Upper lobe of right lung (tissue), 1 donor: ENCODE results near the gene RASGRF1. TPM values are rescaled to one million over a fixed set of nuclear protein-coding genes. Genes with fewer than 3 reads are reported as not detected.
"Not testable (repeated sequence)": the region's sequence is repeated elsewhere in the genome, so short reads cannot be mapped to it uniquely, and the experiment has no call there.

Experiments used
- ATAC-seq: fragments of 200-7000 bp; cut with Tn5 transposase; one replicate; pipeline ENCODE4 v1.9.1; 2020; ENCODE audit warnings: mild to moderate bottlenecking, moderate library complexity
- DNase-seq: peaks from one replicate; pipeline ENCODE4 v3.0.0-alpha.2; 2020
- H3K27ac ChIP-seq: fragments of 200-600 bp; one replicate; pipeline ENCODE4 v1.8.0; 2022
- H3K27me3 ChIP-seq: fragments of 200-600 bp; one replicate; pipeline ENCODE4 v1.8.0; 2022; ENCODE audit warnings: mild to moderate bottlenecking
- H3K36me3 ChIP-seq: fragments of 200-600 bp; one replicate; pipeline ENCODE4 v1.8.0; 2022
- H3K4me1 ChIP-seq: fragments of 200-600 bp; one replicate; pipeline ENCODE4 v1.8.0; 2022
- H3K4me3 ChIP-seq: fragments of 200-600 bp; one replicate; pipeline ENCODE4 v1.8.0; 2022; ENCODE audit warnings: mild to moderate bottlenecking
- H3K9me3 ChIP-seq: fragments of 200-600 bp; one replicate; pipeline ENCODE4 v1.8.0; 2022
- intact Hi-C: fragments of 100-400 bp; cut with DNase I; formaldehyde crosslinking; loops from one replicate; pipeline ENCODE4 v1.11.0; 2022
- total RNA-seq: library from RNA; stranded (reverse); fragmentation: NEBNext Ultra II Directional; extraction: Animal tissue kit (Norgen Biotek cat#: 25700); gene quantifications from one replicate; pipeline ENCODE4 v1.2.1, GENCODE V29; 2021
- TF ChIP-seq, protein P1 (sequence below): fragments of 200-600 bp; IDR thresholded peaks from one replicate; pipeline ENCODE4 v1.8.0; 2022; ENCODE audit warnings: antibody characterized with exemption
- donor health status: DM: no; HTN: yes; CAD: no; lungs with severe emphysema.

The RASGRF1 gene
- total RNA-seq, 1 donor from 2014 or later = 105 TPM

DNA sequence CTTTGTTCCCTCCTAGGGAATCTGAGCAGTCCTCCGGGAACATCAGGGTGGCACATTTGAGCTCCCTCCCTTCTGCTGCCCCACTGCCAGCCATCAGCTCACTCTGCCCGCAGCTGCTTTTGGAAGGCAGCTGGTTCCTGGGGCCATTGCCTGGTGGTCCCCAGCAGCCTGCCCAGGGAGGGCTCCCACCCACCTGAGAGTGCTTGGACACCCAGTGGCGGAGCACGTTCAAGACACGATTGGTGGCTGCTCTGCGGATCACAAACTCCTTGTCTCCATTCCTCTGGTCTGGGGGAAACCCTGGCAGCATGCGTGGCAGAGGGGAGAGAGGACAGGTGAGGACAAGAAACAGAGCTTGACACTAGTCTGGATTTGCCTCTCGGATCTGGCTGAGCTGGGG, 92.1 kb downstream of the RASGRF1 start:
- H3K4me3 ChIP-seq = peak overlapping the region; percentile 29
- H3K27ac ChIP-seq = peak overlapping the region; percentile 71
- ATAC-seq (no peak), DNase-seq (no peak)
- no peaks in the 10 kb centered on the region for H3K36me3 ChIP-seq
- intact Hi-C loops = no loop called here
- TF ChIP-seq, protein P1, sequence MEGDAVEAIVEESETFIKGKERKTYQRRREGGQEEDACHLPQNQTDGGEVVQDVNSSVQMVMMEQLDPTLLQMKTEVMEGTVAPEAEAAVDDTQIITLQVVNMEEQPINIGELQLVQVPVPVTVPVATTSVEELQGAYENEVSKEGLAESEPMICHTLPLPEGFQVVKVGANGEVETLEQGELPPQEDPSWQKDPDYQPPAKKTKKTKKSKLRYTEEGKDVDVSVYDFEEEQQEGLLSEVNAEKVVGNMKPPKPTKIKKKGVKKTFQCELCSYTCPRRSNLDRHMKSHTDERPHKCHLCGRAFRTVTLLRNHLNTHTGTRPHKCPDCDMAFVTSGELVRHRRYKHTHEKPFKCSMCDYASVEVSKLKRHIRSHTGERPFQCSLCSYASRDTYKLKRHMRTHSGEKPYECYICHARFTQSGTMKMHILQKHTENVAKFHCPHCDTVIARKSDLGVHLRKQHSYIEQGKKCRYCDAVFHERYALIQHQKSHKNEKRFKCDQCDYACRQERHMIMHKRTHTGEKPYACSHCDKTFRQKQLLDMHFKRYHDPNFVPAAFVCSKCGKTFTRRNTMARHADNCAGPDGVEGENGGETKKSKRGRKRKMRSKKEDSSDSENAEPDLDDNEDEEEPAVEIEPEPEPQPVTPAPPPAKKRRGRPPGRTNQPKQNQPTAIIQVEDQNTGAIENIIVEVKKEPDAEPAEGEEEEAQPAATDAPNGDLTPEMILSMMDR = no peak
- H3K27me3 ChIP-seq = no peaks in the 10 kb centered on the region
- no peaks in the 10 kb centered on the region for H3K4me1 ChIP-seq
- no peaks in the 10 kb centered on the region for H3K9me3 ChIP-seq

DNA sequence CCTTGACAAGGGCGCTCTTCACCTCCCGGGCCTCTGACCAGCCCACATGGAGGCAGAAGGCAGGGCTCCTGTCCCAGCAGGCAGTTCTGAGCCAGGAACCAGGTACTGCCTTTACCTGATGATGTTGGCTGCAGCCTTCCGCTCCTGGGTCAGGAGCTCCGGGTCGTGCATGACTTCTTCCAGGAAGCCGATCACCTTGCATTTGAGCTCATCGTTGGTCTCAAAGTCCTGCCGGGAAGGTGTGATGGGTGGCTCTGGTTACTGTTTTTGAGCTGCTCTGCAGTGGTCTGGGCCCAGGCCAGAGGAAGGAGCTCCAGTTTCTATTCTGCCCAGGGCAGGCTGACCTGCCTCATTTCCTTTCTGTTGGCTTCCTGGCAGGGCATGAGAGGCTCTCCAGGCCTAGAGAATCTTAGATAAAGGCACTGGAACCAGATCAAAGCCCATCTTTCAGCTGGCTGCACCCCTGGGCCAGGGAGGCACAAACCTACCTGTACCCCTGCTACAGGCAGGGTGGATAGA, 92.5 kb downstream of the RASGRF1 start:
- Histone ChIP-seq H3K27ac (peak overlapping the region; percentile 71), H3K9me3 (no peaks in the 10 kb centered on the region), H3K4me1 (no peaks in the 10 kb centered on the region), H3K36me3 (no peaks in the 10 kb centered on the region), H3K4me3 (peak overlapping the region; percentile 29), H3K27me3 (no peaks in the 10 kb centered on the region)
- TF ChIP-seq, protein P1 = no peak
- intact Hi-C loops = no loop called here
- ATAC-seq (peak; percentile 10), DNase-seq (no peak)

DNA sequence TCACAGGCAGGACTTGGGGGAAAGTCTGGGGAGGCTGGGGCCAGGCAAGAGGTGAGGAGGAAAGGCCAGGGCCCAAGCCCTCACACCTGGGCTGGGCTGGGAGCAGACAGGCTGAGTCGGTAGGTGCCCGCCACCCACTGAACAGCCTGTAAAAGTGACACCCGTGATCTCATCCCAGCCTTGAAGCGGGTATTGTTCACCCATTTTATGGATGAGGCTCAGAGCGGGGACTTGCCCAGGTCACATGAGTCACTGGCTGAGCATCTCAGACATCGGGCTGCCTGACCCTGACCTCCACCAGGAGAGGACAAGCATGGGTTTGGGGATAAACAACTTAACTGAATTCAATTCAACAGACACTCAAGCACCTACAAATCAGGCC, 93.7 kb downstream of the RASGRF1 start:
- TF ChIP-seq, protein P1 = no peak
- Histone ChIP-seq H3K9me3 (no peaks in the 10 kb centered on the region), H3K36me3 (no peaks in the 10 kb centered on the region), H3K27me3 (no peaks in the 10 kb centered on the region), H3K27ac (peak overlapping the region; percentile 71), H3K4me3 (peak overlapping the region; percentile 29), H3K4me1 (peaks cover 3% of the 10 kb centered on the region)
- no peak for ATAC-seq
- no peak for DNase-seq
- intact Hi-C loops = no loop called here

DNA sequence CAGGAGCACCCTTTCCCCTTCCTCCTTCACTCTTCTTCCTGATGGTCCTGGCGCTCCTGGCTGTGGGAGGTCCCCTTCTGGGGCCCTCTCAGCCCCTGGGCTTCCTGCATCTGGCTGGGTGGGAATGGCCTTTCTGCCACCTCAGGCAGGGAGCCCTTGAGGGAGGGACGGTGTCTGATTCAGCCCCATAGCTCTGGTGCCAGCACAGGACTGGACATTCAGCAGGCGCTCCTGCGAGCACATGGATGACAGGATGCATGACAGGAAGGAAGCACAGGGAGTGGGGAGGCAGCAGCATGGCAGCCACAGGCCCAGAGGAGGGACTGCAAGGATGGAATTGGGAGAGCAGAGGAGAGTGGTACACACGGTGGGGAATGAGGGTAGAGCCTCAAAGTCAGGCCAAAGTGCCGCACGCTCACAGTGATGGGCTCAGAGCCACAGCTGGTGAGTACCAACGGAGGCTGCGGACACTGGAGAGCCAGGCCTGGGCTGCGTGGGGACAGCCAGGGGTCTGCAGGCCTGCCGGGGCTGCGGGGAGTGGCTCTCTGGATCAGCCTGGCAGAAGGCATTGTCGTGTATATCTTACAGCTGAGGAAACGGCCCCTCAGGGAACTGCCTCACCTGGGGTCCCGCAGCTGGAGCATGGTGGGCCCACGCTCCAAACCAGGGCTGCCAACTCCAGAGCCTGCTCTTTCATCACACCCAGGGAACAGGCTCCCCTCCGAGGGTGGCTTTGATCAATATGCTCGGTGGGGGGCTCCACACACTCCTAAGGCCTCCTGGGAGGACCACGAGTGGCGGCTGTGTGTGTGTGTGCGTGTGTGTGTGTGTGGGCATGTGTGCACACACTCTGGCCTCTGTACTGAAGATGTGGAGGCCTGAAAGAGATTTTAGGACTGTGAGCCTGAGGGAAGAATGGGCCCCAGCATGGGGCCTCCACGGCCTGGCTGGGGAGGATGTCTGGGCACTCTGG, 94.4 kb downstream of the RASGRF1 start:
- no peaks in the 10 kb centered on the region for H3K27me3 ChIP-seq

DNA sequence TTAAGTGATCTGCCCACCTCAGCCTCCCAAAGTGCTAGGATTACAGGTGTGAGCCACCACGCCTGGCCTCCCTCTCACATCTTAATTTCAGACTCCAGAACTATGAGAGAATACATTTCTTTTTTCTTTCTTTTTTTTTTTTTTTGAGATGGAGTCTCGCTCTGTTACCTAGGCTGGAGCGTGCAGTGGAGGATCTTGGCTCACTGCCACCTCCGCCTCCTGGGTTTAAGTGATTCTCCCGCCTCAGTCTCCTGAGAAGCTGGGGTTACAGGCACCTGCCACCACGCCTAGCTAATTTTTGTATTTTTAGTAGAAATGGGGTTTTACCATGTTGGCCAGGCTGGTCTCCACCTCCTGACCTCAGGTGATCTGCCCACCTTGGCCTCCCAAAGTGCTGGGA, 95.4 kb downstream of the RASGRF1 start:
- H3K27me3 ChIP-seq, H3K36me3 ChIP-seq, ATAC-seq, H3K4me3 ChIP-seq, H3K9me3 ChIP-seq, intact Hi-C loops, DNase-seq: not testable (repeated sequence)
- H3K4me1 ChIP-seq = peaks cover 11% of the 10 kb centered on the region
- H3K27ac ChIP-seq = peak overlapping the region; percentile 80

More for the DNA sequence above, 94.4 kb downstream of the RASGRF1 start:
- Histone ChIP-seq H3K36me3 (no peaks in the 10 kb centered on the region), H3K9me3 (no peaks in the 10 kb centered on the region), H3K27ac (peak overlapping the region; percentile 71), H3K4me1 (peaks cover 3% of the 10 kb centered on the region), H3K4me3 (peak overlapping the region; percentile 29)
- intact Hi-C loops = no loop called here
- DNase-seq (no peak), ATAC-seq (no peak)
- TF ChIP-seq, protein P1 = no peak

DNA sequence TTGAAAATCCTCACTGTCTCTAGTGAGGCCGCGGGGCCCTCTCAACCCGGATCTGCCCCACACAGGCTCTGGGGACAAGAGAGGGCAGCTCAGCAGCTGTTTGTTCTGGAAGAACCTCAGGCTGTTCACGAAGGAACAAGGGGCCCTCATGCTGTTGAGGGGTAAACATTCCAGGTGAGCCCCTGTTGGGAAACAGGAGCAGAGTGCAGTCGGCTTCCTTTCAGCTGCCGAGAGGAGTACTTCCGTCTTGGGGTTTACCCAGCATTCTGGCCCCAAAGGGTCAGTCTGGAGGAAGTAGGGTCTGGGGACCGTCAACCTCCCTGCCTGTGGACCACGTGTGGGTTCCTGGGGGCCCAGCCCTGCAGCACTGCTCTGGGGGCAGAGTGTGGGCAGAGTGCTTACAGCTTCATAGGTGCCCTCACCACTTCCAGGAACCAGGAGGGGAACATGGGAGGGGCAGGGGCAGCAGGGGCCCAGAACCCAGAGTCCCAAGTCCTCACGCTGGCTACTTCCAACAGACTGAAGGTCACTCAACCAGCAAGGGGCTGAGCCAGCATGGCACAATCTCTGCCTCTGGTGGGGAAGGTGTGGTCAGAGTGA, 96.5 kb downstream of the RASGRF1 start:
- Histone ChIP-seq H3K27ac (peak overlapping the region; percentile 80), H3K4me1 (peaks cover 22% of the 10 kb centered on the region), H3K4me3 (no peak overlapping the region), H3K9me3 (no peaks in the 10 kb centered on the region), H3K27me3 (no peaks in the 10 kb centered on the region), H3K36me3 (no peaks in the 10 kb centered on the region)
- ATAC-seq (peak; percentile 75), DNase-seq (peak; percentile 91)
- TF ChIP-seq, protein P1 = no peak
- intact Hi-C loops = no loop called here
